Vagina (tissue), 2 donors: Measurements from ENCODE around the gene AGTPBP1.

ENCODE experiments used
- POLR2A ChIP-seq, 2 donors: fragments of 450-650 bp; IDR thresholded peaks; one replicate each; pipeline ENCODE4 v1.6.1; 2017; ENCODE audit warnings: antibody characterized with exemption in 2 of 2, mild to moderate bottlenecking in 2 of 2, moderate library complexity in 2 of 2
- POLR2AphosphoS5 ChIP-seq, 2 donors: sonication (generic); formaldehyde crosslinking; IDR thresholded peaks; one replicate each; pipeline ENCODE4 v1.9.0; 2017; ENCODE audit warnings: antibody characterized with exemption in 2 of 2, mild to moderate bottlenecking in 2 of 2, low read depth in 1 of 2; ENCODE audit not compliant: insufficient read depth in 1 of 2
- TF ChIP-seq, protein P1 (sequence below), 3 experiments: fragments of 450-650 bp in 2 of 3; fragments of 200-600 bp in 1 of 3; sonication (generic) in 1 of 3; IDR thresholded peaks; one replicate each; pipeline ENCODE4 v1.5.1; 2017 to 2019; ENCODE audit warnings: antibody characterized with exemption in 3 of 3, mild to moderate bottlenecking in 2 of 3, moderate library complexity in 2 of 3

DNA sequence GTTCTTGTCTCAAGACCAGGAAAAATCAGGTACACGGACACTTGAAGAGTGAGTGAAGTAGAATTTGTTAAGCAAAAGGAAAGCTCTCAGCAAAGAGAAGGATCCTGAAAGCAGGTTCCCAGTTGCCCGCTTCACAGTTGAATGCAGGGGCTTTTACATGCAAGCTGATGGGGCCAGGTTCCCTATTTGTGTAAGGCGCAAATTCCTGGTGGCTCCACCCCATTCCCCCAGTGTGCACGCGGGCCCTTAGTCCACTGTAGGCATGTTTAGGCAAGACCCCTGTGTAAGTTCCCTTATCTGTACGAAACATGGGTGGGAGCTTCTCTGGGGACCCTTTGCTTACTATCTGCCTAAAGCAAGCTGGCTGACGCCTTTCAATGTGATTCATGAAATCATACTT lies 2.7 kb upstream of the AGTPBP1 start:
- TF ChIP-seq, protein P1, sequence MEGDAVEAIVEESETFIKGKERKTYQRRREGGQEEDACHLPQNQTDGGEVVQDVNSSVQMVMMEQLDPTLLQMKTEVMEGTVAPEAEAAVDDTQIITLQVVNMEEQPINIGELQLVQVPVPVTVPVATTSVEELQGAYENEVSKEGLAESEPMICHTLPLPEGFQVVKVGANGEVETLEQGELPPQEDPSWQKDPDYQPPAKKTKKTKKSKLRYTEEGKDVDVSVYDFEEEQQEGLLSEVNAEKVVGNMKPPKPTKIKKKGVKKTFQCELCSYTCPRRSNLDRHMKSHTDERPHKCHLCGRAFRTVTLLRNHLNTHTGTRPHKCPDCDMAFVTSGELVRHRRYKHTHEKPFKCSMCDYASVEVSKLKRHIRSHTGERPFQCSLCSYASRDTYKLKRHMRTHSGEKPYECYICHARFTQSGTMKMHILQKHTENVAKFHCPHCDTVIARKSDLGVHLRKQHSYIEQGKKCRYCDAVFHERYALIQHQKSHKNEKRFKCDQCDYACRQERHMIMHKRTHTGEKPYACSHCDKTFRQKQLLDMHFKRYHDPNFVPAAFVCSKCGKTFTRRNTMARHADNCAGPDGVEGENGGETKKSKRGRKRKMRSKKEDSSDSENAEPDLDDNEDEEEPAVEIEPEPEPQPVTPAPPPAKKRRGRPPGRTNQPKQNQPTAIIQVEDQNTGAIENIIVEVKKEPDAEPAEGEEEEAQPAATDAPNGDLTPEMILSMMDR (IDR thresholded peaks at IDR 0.05): no peak
- TF ChIP-seq POLR2A (IDR thresholded peaks at IDR 0.05) (no peak), POLR2AphosphoS5 (IDR thresholded peaks at IDR 0.05; ENCODE audit: insufficient read depth in 1 of 2, low read depth in 1 of 2) (no peak)
